ENCODE results near the gene PTCH1.
A peak's percentile ranks its signal among the peaks of the same experiment; 100 is the strongest.

PTCH1 gene

GRCh38 chr9:95529910-95530309, 13.1 kb upstream of the PTCH1 start:
- Histone ChIP-seq H3K18ac (ENCODE audit: low read length) (no peak overlapping the region), H3K79me2 (ENCODE audit: control insufficient read depth, insufficient read depth, low read length) (no peaks in the 10 kb centered on the region), H3K9ac (ENCODE audit: low read length) (no peak overlapping the region), H3K4ac (ENCODE audit: low read depth, low read length) (no peak overlapping the region), H3K27ac (ENCODE audit: low read depth, low read length) (no peak overlapping the region), H3K4me2 (ENCODE audit: low read length) (no peak overlapping the region), H3K79me1 (ENCODE audit: low read length) (no peaks in the 10 kb centered on the region), H3K4me1 (ENCODE audit: control insufficient read depth, low read depth, low read length) (no peaks in the 10 kb centered on the region), H3K27me3 (ENCODE audit: insufficient read depth, low read length, poor library complexity) (no peaks in the 10 kb centered on the region), H3K4me3 (ENCODE audit: low read length) (no peak overlapping the region), H4K8ac (ENCODE audit: low read depth, low read length) (no peak overlapping the region), H2BK120ac (ENCODE audit: low read depth, low read length) (no peak overlapping the region), H2BK15ac (replicated peaks; ENCODE audit: low read depth) (no peak overlapping the region), H3K56ac (ENCODE audit: low read length) (no peak overlapping the region), H4K5ac (ENCODE audit: low read length) (no peak overlapping the region), H2BK5ac (ENCODE audit: low read length) (no peak overlapping the region), H3K36me3 (ENCODE audit: control insufficient read depth, insufficient read depth, low read length) (no peaks in the 10 kb centered on the region), H3K23ac (ENCODE audit: low read length) (no peak overlapping the region), H2AK5ac (ENCODE audit: low read length) (no peak overlapping the region)
- no CpG with 5 or more reads among the region's 1 CpG for WGBS (ENCODE audit: extremely low coverage, insufficient coverage, low lambda C conversion rate)
- DNase-seq, result no peak

- Histone ChIP-seq H4K5ac (ENCODE audit: low read length) (no peak overlapping the region), H2BK120ac (ENCODE audit: low read depth, low read length) (no peak overlapping the region), H2BK5ac (ENCODE audit: low read length) (no peak overlapping the region), H2BK15ac (replicated peaks; ENCODE audit: low read depth) (no peak overlapping the region), H2AK5ac (ENCODE audit: low read length) (no peak overlapping the region), H3K4ac (ENCODE audit: low read depth, low read length) (no peak overlapping the region), H3K9ac (ENCODE audit: low read length) (no peak overlapping the region), H3K56ac (ENCODE audit: low read length) (no peak overlapping the region), H3K36me3 (ENCODE audit: control insufficient read depth, insufficient read depth, low read length) (no peaks in the 10 kb centered on the region), H3K4me3 (ENCODE audit: low read length) (no peak overlapping the region), H3K18ac (ENCODE audit: low read length) (no peak overlapping the region), H3K4me1 (ENCODE audit: control insufficient read depth, low read depth, low read length) (no peaks in the 10 kb centered on the region), H4K8ac (ENCODE audit: low read depth, low read length) (no peak overlapping the region), H3K79me1 (ENCODE audit: low read length) (no peaks in the 10 kb centered on the region), H3K27ac (ENCODE audit: low read depth, low read length) (no peak overlapping the region), H3K23ac (ENCODE audit: low read length) (no peak overlapping the region), H3K27me3 (ENCODE audit: insufficient read depth, low read length, poor library complexity) (no peaks in the 10 kb centered on the region), H3K4me2 (ENCODE audit: low read length) (no peak overlapping the region), H3K79me2 (ENCODE audit: control insufficient read depth, insufficient read depth, low read length) (no peaks in the 10 kb centered on the region)
- peak; percentile 17 for DNase-seq
- no CpG with 5 or more reads among the region's 8 CpGs for WGBS (ENCODE audit: extremely low coverage, insufficient coverage, low lambda C conversion rate)
Observed at GRCh38 chr9:95528908-95529502, 12.2 kb upstream of the PTCH1 start.

- H3K4me2 ChIP-seq (ENCODE audit: low read length), result no peak overlapping the region
- no peak overlapping the region for H2BK120ac ChIP-seq (ENCODE audit: low read depth, low read length)
- WGBS (ENCODE audit: extremely low coverage, insufficient coverage, low lambda C conversion rate), result no CpG with 5 or more reads among the region's 3 CpGs
- no peaks in the 10 kb centered on the region for H3K4me1 ChIP-seq (ENCODE audit: control insufficient read depth, low read depth, low read length)
- H4K8ac ChIP-seq (ENCODE audit: low read depth, low read length), result no peak overlapping the region
- H3K27me3 ChIP-seq (ENCODE audit: insufficient read depth, low read length, poor library complexity), result peaks cover 5% of the 10 kb centered on the region
- no peaks in the 10 kb centered on the region for H3K36me3 ChIP-seq (ENCODE audit: control insufficient read depth, insufficient read depth, low read length)
- no peak overlapping the region for H3K27ac ChIP-seq (ENCODE audit: low read depth, low read length)
- no peak overlapping the region for H3K9ac ChIP-seq (ENCODE audit: low read length)
- no peaks in the 10 kb centered on the region for H3K79me1 ChIP-seq (ENCODE audit: low read length)
- no peak overlapping the region for H2AK5ac ChIP-seq (ENCODE audit: low read length)
- H3K18ac ChIP-seq (ENCODE audit: low read length), result no peak overlapping the region
- no peak overlapping the region for H4K5ac ChIP-seq (ENCODE audit: low read length)
- no peak overlapping the region for H3K4me3 ChIP-seq (ENCODE audit: low read length)
- no peak overlapping the region for H3K4ac ChIP-seq (ENCODE audit: low read depth, low read length)
- no peak overlapping the region for H2BK15ac ChIP-seq (replicated peaks; ENCODE audit: low read depth)
- H3K23ac ChIP-seq (ENCODE audit: low read length), result no peak overlapping the region
- DNase-seq, result no peak
- no peak overlapping the region for H2BK5ac ChIP-seq (ENCODE audit: low read length)
- no peaks in the 10 kb centered on the region for H3K79me2 ChIP-seq (ENCODE audit: control insufficient read depth, insufficient read depth, low read length)
- H3K56ac ChIP-seq (ENCODE audit: low read length), result no peak overlapping the region
Observed at GRCh38 chr9:95522871-95523370, 6.2 kb upstream of the PTCH1 start.

GRCh38 chr9:95521699-95522098, 4.9 kb upstream of the PTCH1 start:
- Histone ChIP-seq H3K4ac (ENCODE audit: low read depth, low read length) (no peak overlapping the region), H3K56ac (ENCODE audit: low read length) (no peak overlapping the region), H3K36me3 (ENCODE audit: control insufficient read depth, insufficient read depth, low read length) (no peaks in the 10 kb centered on the region), H3K4me1 (ENCODE audit: control insufficient read depth, low read depth, low read length) (peaks cover 2% of the 10 kb centered on the region), H4K5ac (ENCODE audit: low read length) (no peak overlapping the region), H2AK5ac (ENCODE audit: low read length) (no peak overlapping the region), H3K79me2 (ENCODE audit: control insufficient read depth, insufficient read depth, low read length) (no peaks in the 10 kb centered on the region), H3K79me1 (ENCODE audit: low read length) (no peaks in the 10 kb centered on the region), H3K18ac (ENCODE audit: low read length) (no peak overlapping the region), H3K27me3 (ENCODE audit: insufficient read depth, low read length, poor library complexity) (peaks cover 11% of the 10 kb centered on the region), H2BK120ac (ENCODE audit: low read depth, low read length) (no peak overlapping the region), H3K27ac (ENCODE audit: low read depth, low read length) (no peak overlapping the region), H3K9ac (ENCODE audit: low read length) (no peak overlapping the region), H3K4me3 (ENCODE audit: low read length) (no peak overlapping the region), H3K23ac (ENCODE audit: low read length) (no peak overlapping the region), H3K4me2 (ENCODE audit: low read length) (no peak overlapping the region), H4K8ac (ENCODE audit: low read depth, low read length) (no peak overlapping the region), H2BK15ac (replicated peaks; ENCODE audit: low read depth) (no peak overlapping the region), H2BK5ac (ENCODE audit: low read length) (no peak overlapping the region)
- DNase-seq, result no peak
- no CpG with 5 or more reads among the region's 3 CpGs for WGBS (ENCODE audit: extremely low coverage, insufficient coverage, low lambda C conversion rate)

GRCh38 chr9:95517559-95518425, 1.0 kb upstream of the PTCH1 start:
- Histone ChIP-seq H4K8ac (ENCODE audit: low read depth, low read length) (no peak overlapping the region), H3K4me3 (ENCODE audit: low read length) (no peak overlapping the region), H3K27ac (ENCODE audit: low read depth, low read length) (no peak overlapping the region), H3K18ac (ENCODE audit: low read length) (no peak overlapping the region), H3K23ac (ENCODE audit: low read length) (peak overlapping the region; percentile 75), H2BK15ac (replicated peaks; ENCODE audit: low read depth) (no peak overlapping the region), H2BK5ac (ENCODE audit: low read length) (no peak overlapping the region), H3K79me2 (ENCODE audit: control insufficient read depth, insufficient read depth, low read length) (no peaks in the 10 kb centered on the region), H3K27me3 (ENCODE audit: insufficient read depth, low read length, poor library complexity) (peaks cover 28% of the 10 kb centered on the region), H3K36me3 (ENCODE audit: control insufficient read depth, insufficient read depth, low read length) (no peaks in the 10 kb centered on the region), H3K4me1 (ENCODE audit: control insufficient read depth, low read depth, low read length) (peaks cover 14% of the 10 kb centered on the region), H4K5ac (ENCODE audit: low read length) (no peak overlapping the region), H3K56ac (ENCODE audit: low read length) (peak overlapping the region; percentile 19), H3K79me1 (ENCODE audit: low read length) (no peaks in the 10 kb centered on the region), H3K9ac (ENCODE audit: low read length) (peak overlapping the region; percentile 25), H2BK120ac (ENCODE audit: low read depth, low read length) (no peak overlapping the region), H3K4ac (ENCODE audit: low read depth, low read length) (no peak overlapping the region), H3K4me2 (ENCODE audit: low read length) (peak overlapping the region; percentile 96), H2AK5ac (ENCODE audit: low read length) (no peak overlapping the region)
- DNase-seq, result no peak
- WGBS (ENCODE audit: extremely low coverage, insufficient coverage, low lambda C conversion rate), result no CpG with 5 or more reads among the region's 20 CpGs

Measured in mesendoderm (in vitro differentiated cells).